ENCODE measurements around the gene EIF2S2.
"Not testable (repeated sequence)": the region's sequence is repeated elsewhere in the genome, so short reads cannot be mapped to it uniquely, and the experiment has no call there.

GRCh38 chr20:34152073-34152472 is 40.0 kb upstream of the EIF2S2 start:
- TF ChIP-seq POLR2A, EP300, POLR2AphosphoS5 (IDR thresholded peaks at IDR 0.05): not testable (repeated sequence)
- TF ChIP-seq, protein P1, sequence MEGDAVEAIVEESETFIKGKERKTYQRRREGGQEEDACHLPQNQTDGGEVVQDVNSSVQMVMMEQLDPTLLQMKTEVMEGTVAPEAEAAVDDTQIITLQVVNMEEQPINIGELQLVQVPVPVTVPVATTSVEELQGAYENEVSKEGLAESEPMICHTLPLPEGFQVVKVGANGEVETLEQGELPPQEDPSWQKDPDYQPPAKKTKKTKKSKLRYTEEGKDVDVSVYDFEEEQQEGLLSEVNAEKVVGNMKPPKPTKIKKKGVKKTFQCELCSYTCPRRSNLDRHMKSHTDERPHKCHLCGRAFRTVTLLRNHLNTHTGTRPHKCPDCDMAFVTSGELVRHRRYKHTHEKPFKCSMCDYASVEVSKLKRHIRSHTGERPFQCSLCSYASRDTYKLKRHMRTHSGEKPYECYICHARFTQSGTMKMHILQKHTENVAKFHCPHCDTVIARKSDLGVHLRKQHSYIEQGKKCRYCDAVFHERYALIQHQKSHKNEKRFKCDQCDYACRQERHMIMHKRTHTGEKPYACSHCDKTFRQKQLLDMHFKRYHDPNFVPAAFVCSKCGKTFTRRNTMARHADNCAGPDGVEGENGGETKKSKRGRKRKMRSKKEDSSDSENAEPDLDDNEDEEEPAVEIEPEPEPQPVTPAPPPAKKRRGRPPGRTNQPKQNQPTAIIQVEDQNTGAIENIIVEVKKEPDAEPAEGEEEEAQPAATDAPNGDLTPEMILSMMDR (IDR thresholded peaks at IDR 0.05) = not testable (repeated sequence)

Data from gastroesophageal sphincter (tissue), 3 donors.